Activated T-helper 1 cell treated with Interleukin-2 at 50 U/mL for 16 hours (primary cell): ENCODE results near the gene GAREM1.
"Not testable (repeated sequence)": the region's sequence is repeated elsewhere in the genome, so short reads cannot be mapped to it uniquely, and the experiment has no call there.

ENCODE experiments used
- DNase-seq: peaks from one replicate; pipeline ENCODE4 v3.0.0-alpha.2; 2020; ENCODE audit warnings: low read depth

The GAREM1 gene

DNA sequence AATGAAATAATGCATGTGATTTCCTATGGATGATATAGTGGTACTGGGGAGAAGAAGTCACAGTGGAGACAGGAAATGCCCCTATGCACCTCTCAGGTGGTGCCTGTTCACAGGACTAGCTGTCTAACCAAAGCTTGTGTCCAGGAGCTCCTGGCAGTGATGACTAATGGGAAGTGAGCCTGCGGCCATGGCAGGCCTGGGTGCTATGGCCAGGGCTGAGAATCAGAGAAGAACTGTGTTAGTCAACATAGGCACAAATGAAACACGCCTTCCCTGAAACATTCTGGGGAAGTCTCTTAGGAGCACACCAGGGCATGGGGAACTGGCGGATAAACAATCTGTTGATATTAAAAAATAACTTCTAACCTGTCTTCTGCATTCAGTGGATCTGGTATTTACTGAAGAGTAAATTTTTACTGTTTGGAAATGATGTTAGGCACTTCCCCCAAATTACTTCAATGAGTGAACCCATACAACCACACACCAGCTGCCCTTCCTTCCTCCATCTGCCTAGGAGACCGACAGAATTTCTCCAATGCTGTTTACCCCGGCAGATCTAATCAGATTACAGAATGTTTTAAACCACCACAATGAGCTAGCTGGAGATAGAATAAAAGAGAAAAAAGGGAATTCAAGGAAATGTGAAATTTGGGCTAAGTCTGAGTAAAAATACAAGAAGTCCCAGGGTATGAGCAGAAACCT lies 213.4 kb downstream of the GAREM1 start:
- DNase-seq = no peak

DNA sequence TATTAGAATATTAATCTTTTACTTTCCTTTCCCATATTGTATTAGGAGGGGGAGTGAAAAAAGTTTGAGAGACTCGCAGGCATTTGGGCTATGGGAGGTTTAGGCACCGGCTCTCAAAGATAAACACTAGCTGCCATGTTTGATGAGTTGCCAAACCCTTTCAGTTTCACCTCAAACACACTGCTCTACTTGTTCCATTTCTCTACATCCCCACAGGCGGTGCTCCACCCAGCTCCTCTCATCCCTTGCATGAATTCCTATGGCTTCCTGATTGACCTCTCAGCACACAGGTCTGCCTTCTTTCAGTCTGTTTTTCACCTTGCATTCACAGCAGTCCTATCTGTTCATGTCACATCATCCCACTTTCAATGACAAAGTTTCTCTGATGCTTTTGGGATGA lies 215.1 kb downstream of the GAREM1 start:
- no peak for DNase-seq

DNA sequence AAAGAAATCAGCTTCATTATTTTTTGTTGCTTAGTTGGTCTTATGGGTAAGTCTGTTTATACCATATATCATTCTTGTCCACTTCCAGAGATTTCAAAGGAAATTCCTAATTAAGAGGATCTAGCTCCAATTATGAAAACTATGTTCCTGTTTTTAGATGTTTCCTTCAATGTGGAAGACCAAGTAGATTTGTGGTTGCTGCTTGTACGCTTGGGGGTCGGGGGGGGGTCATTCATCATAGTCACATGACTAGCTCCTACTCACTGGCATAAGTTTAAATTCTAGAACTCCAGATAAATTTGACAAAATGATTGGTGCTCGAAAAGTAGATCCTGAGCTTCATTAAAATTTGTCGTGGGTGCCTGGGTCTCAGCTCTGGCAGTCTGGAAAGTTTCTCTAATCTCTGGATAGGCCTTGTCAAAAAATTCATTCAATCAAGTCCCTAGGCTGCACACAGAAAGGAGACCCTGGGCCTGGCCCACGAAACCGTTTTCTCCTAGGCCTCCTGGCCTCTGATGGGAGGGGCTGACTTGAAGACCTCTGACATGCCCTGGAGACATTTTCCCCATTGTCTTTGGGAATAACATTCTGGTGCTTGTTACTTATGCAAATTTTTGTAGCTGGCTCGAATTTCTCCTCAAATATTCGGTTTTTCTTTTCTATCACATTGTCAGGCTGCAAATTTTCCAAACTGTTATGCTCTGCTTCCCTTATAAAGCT lies 218.4 kb downstream of the GAREM1 start:
- DNase-seq = no peak

DNA sequence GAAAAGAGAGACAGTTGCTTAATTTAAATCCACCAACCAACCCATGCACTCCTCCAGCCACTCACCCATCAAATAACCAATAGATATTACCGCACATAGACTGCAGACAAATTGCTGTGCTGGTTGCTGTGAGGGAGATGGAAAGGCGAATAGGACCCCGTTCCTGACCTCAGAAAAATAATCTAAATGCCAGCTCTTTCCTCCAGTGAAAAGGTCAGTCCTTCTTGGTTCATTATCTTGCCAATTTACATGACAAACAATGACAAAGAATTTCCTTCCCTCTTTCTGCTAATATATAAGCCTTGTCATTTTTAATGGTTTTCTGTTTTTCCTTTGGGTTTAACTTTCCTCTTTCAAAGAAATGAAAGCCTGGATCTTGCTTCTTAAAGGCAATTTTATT lies 219.2 kb downstream of the GAREM1 start:
- no peak for DNase-seq

DNA sequence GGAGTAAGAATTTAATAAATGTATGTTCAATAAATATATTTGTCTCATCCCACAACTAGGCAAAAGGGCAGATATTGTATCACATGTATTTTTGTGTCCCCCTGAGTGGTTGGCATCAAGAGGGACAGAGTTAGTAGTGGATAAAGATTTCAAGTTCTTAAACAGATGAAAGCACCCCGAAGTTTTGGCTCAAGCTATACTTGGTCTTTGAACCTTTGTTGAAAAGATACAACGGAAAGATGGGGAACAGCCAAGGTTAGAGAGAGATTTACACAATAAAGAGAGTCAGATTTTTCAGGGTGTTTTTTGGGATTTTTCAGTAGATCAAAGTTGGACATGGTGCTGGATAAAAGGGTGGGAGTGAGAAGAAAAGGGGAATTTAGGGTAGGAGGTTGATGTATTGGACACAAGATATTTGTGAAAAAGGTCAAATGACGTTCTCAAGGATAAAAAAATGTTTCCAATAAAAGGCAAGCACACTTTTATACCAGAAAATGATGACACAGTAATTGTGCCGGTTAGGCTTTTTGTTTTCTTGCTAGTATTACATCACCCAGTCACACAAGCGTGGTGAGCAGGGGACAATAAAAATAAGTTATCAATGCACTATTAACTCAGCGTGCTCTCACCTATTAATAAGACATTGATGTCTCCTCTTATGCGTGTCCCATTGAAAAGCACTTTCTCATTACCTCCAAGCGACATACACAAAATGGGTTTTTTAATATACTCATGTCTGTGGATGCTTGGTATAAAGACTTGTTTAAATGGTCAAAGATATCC lies 221.3 kb downstream of the GAREM1 start:
- DNase-seq = no peak

DNA sequence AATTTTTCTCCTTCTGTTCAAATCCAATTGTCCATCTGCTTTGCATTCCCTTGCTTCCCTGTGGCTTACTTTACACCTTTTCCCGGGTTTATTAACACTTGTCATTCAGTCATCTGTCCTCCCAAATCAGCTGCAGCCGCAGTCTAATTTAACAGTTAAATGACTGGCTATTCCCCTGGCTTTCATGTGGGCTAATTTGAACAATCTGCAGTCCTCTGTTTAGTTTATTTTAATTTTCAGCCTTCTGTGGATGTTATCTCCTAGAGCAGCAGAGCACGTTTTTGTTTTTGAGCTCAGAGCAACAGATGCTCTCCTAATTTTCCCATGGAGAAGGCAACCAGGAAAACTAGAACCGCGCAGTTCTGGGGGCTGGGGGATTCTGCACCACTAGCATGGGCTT lies 225.8 kb downstream of the GAREM1 start:
- DNase-seq = no peak

DNA sequence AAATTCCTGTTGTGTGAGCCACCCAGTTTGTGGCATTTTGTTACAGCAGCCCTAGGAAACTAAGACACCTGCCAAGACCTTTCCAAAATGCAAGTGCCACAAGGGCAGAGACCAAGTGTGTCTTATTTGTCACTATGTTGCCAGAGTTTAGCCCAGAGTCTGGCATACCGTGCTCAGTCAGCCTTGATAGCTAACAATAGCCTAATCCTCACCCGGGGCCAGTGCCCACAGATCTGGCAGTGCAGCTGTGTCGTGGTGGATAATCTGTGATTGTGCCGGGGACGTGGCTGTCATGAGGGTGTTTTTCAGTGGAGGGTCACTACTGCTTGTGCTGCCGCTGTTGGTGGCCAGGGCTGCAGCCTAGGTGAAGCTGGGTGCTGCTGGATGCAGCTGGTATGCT lies 227.3 kb downstream of the GAREM1 start:
- DNase-seq = no peak

DNA sequence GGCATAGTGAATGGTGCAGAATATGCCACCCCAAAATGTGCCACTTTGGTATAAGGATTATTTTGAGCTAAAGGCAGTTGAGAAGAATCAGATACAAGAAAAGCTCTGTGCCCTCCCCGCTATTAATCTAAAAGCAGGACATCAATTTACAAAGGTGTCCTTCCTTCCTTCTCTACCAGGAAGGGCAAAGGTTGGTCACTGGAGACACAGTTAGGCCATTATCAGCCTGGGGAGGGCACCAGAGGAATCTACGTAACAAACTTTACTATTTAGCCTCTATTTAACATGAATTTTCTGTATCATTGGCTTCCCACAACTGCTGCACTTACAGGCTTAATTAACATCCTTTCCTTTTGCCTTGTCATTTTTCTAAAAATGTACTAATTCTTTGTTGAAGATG lies 228.3 kb downstream of the GAREM1 start:
- no peak for DNase-seq

DNA sequence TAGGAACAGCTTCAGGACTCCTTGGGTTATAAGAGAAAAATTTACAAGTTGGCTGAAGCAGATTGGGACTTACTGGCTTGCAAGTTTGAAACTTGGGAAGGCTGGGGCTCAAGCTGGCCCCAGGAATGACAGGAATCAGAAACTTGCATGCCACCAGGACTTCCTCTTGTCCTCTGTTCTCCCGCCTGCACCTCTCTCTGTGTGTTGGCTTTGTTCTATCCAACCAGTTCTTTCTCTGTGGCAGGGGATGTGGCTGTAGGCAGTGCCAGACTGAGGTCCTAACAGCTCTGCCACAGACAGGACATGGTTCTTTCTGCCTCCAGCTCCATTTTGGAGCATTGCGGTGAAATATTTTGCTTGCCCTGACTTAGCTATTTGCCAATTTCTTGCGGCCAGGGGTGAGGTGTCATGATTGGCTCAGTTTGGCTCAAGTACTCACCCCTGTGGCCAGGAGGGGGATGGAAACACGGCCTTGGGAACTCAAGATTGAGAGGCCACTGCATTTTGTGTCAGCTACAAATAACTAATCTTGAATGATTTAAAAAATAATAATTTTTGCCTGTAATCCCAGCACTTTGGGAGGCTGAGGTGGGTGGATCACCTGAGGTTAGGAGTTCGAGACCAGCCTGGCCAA lies 231.9 kb downstream of the GAREM1 start:
- no peak for DNase-seq

DNA sequence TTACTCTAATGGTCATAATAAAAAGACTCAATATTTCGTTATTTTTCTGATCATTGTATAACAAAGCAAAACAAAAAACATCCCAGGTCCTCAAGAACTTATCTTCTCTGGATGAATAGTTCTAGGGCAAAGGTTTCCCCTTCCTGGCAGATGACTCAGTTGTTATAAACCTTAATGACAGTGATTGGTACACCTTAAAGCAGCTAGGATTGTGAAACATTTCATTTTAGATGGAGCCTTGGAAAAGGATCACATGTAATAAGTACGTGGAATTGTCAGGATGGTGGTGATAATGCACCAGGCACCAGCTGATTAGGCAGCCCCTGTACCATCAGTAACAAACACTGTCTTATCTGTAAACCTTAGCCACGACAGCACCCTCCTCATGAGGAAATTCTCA lies 233.6 kb downstream of the GAREM1 start:
- DNase-seq = no peak

DNA sequence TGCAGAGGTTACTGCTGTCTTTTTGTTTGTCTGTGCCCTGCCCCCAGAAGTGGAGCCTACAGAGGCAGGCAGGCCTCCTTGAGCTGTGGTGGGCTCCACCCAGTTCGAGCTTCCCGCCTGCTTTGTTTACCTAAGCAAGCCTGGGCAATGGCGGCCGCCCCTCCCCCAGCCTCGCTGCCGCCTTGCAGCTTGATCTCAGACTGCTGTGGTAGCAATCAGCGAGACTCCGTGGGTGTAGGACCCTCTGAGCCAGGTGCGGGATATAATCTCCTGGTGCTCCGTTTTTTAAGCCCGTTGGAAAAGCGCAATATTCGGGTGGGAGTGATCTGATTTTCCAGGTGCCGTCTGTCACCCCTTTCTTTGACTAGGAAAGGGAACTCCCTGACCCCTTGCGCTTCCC lies 237.3 kb downstream of the GAREM1 start:
- DNase-seq = not testable (repeated sequence)

DNA sequence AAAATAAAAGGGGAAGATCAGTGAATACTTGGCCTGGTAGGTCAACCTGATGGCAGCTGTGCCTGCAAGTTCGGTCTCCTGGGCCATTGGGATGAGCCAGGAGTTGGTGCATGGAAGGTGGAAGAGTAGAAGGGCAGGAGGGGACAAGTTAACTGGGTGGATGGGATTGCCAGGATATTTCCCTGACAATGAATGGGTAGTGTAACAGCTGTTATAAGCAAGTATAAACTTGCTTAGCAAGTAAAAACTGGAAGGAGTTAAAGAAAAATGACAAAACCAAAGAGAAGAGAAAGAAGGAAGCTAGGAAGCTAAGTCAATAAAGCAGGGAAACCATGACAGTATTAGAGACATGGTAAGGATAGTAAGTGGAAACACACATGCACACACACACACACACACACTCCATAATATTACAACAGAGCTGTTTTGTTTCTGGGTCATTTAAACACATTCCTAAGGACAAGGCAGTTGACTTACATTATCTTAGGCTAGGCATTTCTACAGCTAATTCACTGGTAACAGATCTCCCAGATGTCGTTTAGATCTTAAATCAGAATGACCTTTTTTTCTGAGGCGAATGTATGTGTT lies 251.2 kb downstream of the GAREM1 start:
- no peak for DNase-seq

DNA sequence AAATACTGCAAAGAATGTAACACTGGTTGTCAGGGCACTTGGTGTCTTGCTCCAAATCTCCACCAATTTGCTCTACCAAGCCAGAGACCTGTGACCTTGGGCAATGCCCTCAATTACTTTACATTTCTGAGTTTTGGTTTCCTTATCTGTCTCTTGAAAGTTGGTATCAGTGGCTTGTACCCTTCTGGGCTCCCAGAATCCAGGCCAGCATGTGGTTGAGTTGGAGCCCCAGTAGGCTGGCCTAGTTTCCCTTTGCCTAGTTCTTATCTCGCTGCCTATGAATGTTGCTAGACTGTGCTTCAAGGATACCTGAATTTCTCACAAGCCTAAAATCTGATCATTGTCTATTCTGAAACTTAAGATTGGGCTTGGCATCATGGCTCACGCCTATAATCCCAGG lies 254.3 kb downstream of the GAREM1 start:
- no peak for DNase-seq

DNA sequence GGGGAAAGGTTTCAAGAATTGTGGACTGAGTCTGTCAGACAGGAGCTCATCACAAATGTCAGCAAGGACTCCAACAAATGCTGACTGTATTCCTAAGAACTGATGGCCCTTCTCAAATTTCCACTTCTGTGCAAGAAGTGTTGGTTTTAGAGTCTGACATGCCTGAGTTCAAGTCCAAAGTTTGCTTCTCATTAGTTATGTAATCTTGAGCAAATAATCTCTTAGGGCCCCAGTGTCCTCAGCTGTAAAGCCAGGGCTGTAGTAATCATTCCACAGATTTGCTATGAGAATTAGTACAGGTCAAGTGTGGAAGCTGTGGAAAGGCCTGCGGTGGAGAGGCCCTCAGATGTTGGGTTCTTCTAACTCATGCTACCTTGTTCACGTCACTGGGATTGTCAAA lies 257.0 kb downstream of the GAREM1 start:
- no peak for DNase-seq
